ENCODE results near the gene CPEB3. TPM values are rescaled to one million over a fixed set of nuclear protein-coding genes. Genes with fewer than 3 reads are reported as not detected.
"Not testable (repeated sequence)": the region's sequence is repeated elsewhere in the genome, so short reads cannot be mapped to it uniquely, and the experiment has no call there.

CPEB3 gene
- total and polyA plus RNA-seq, 12 donors = 1.6 to 13.4 (median 6.1) TPM

GRCh38 chr10:92027141-92027540 is 263.7 kb downstream of the CPEB3 start:
- Histone ChIP-seq H3K27ac (no peak overlapping the region), H3K4me3 (no peak overlapping the region), H3K4me1 (replicated peaks in 1 of 2) (no peaks in the 10 kb centered on the region), H3K9me3 (replicated peaks in 1 of 3) (no peaks in the 10 kb centered on the region), H3K27me3 (no peaks in the 10 kb centered on the region), H3K36me3 (replicated peaks in 1 of 2) (peaks cover 0 to 74% of the 10 kb centered on the region in 2 donors)
- intact Hi-C loops (cut with DNase I) = no loop called here
- WGBS, 4 donors = 91 to 95% (median 93%) methylated on average over 4 of the region's 4 CpGs
- no peak for DNase-seq
- no peak for TF ChIP-seq CTCF (IDR thresholded peaks at IDR 0.05)
- no peak for TF ChIP-seq POLR2A (IDR thresholded peaks at IDR 0.05)

GRCh38 chr10:92025340-92025739 is 265.5 kb downstream of the CPEB3 start:
- H3K4me3 ChIP-seq; intact Hi-C loops (cut with DNase I); H3K4me1 ChIP-seq (replicated peaks in 1 of 2); H3K27me3 ChIP-seq; DNase-seq; H3K9me3 ChIP-seq (replicated peaks in 1 of 3); H3K27ac ChIP-seq: not testable (repeated sequence)
- peaks cover 0 to 68% of the 10 kb centered on the region in 2 donors for H3K36me3 ChIP-seq (replicated peaks in 1 of 2)
- WGBS, 4 donors = 94 to 100% (median 97%) methylated on average over 3 of the region's 3 CpGs

GRCh38 chr10:92024700-92025099 is 266.2 kb downstream of the CPEB3 start:
- 92 to 96% (median 95%) methylated on average over 4 of the region's 4 CpGs for WGBS, 4 donors
- Histone ChIP-seq H3K27ac (no peak overlapping the region), H3K4me3 (no peak overlapping the region), H3K9me3 (replicated peaks in 1 of 3) (no peaks in the 10 kb centered on the region), H3K4me1 (replicated peaks in 1 of 2) (no peaks in the 10 kb centered on the region), H3K36me3 (replicated peaks in 1 of 2) (peaks cover 0 to 68% of the 10 kb centered on the region in 2 donors), H3K27me3 (no peaks in the 10 kb centered on the region)
- no peak for DNase-seq
- intact Hi-C loops (cut with DNase I) = no loop called here
- TF ChIP-seq CTCF (IDR thresholded peaks at IDR 0.05) = no peak
- no peak for TF ChIP-seq POLR2A (IDR thresholded peaks at IDR 0.05)

GRCh38 chr10:92014620-92015019 is 276.3 kb downstream of the CPEB3 start:
- TF ChIP-seq CTCF (IDR thresholded peaks at IDR 0.05) (no peak), POLR2A (IDR thresholded peaks at IDR 0.05) (no peak)
- Histone ChIP-seq H3K27ac (no peak overlapping the region), H3K9me3 (replicated peaks in 1 of 3) (no peaks in the 10 kb centered on the region), H3K27me3 (no peaks in the 10 kb centered on the region), H3K4me3 (no peak overlapping the region), H3K36me3 (replicated peaks in 1 of 2) (peaks cover 0 to 38% of the 10 kb centered on the region in 2 donors), H3K4me1 (replicated peaks in 1 of 2) (no peaks in the 10 kb centered on the region)
- WGBS, 4 donors = 92 to 100% (median 95%) methylated on average over 1 of the region's 1 CpG
- intact Hi-C loops (cut with DNase I) = no loop called here
- DNase-seq = no peak

DNA sequence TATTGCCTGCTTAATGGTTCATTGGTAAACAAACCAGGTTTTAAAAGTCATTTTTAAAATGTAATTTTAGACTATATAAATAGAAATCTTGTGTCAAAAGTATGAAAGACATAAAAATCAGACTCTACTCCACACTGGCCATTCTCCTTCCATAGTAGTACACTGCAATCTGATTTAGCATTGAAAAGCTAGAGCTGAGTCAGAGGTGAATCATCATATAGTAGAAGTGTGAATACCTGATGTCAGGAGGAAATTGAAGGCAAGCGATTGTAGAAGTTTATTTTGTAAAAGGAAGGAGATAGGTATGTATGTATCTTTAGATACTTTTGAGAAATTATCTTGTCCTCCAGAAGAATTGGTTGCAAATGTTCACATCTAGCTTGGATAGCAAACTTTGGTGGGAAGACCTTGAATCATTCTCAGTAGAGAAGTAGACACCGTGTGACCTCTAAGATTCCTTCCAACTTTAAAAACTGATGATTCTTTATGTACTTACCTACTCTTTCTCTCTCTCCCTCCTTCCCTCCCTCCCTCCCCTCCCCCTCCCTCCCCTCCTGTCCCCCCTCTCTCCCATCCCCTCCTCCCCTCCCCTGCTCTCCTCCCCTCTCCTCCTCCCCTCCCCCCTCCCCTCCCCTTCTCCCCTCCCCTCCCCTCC is 279.2 kb downstream of the CPEB3 start:
- TF ChIP-seq POLR2A (IDR thresholded peaks at IDR 0.05) (no peak), CTCF (IDR thresholded peaks at IDR 0.05) (no peak)
- Histone ChIP-seq H3K36me3 (replicated peaks in 1 of 2) (peaks cover 0 to 40% of the 10 kb centered on the region in 2 donors), H3K9me3 (replicated peaks in 1 of 3) (no peaks in the 10 kb centered on the region), H3K4me1 (replicated peaks in 1 of 2) (no peaks in the 10 kb centered on the region), H3K4me3 (no peak overlapping the region), H3K27me3 (no peaks in the 10 kb centered on the region), H3K27ac (no peak overlapping the region)
- DNase-seq = no peak
- intact Hi-C loops (cut with DNase I) = no loop called here
- 57 to 68% (median 64%) methylated on average over 2 of the region's 2 CpGs for WGBS, 4 donors

All from adrenal gland (tissue), 12 donors.